ENCODE data around the gene PHF10. TPM values are rescaled to one million over a fixed set of nuclear protein-coding genes. Genes with fewer than 3 reads are reported as not detected.

The PHF10 gene
- polyA plus RNA-seq, 1 of the 3 experiments (the other 2 are of a cell fraction): 23.5 TPM

DNA sequence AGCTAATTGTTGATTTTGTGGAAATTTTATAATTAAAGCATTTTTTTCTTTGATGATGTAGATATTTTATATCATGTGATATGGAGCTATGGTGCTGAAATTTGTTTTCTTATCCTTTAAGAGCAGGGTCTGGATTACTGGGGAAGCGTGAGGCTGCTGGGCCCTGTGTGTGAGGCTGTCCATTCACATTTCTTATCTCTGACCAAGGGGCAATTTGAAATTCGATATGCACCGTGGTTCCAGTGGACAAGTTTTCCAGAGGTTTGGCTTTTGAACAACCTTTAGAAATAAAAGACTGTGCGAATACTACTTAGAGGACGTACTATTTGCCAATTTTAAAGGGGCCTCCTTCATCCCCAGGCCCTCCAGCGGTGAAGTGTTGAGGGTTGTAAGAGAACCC lies 30.9 kb upstream of the PHF10 start:
- POLR2A ChIA-PET: no interaction called here
- Histone ChIP-seq H3K27me3 (ENCODE audit: insufficient read depth) (no peaks in the 10 kb centered on the region), H3K36me3 (replicated peaks in 1 of 2; ENCODE audit: control insufficient read depth in 1 of 2, insufficient read depth in 2 of 2, low read length in 1 of 2) (peaks cover 9 to 41% of the 10 kb centered on the region in 2 experiments), H3K9me3 (no peaks in the 10 kb centered on the region), H3K4me1 (ENCODE audit: control insufficient read depth in 1 of 2, insufficient read depth in 2 of 2, low read depth in 1 of 2, low read length in 1 of 2) (peaks cover 7 to 10% of the 10 kb centered on the region in 2 experiments; a peak in 3 of 4 replicates), H3K27ac (ENCODE audit: low read depth in 2 of 2, low read length in 1 of 2) (no peak overlapping the region), H3K79me2 (ENCODE audit: insufficient read depth) (peaks cover 32% of the 10 kb centered on the region), H3K4me2 (no peak overlapping the region), H3K9me2 (no peaks in the 10 kb centered on the region), H4K20me1 (ENCODE audit: insufficient read depth) (no peaks in the 10 kb centered on the region), H3K4me3 (ENCODE audit: low read depth in 2 of 2, low read length in 1 of 2) (no peak overlapping the region), H2AFZ (ENCODE audit: low read depth) (no peak overlapping the region), H3F3A (replicated peaks; ENCODE audit: insufficient read depth) (no peaks in the 10 kb centered on the region), H3K9ac (no peak overlapping the region)
- TF ChIP-seq RCOR1 (IDR thresholded peaks at IDR 0.05; ENCODE audit: low read length) (no peak), MEF2A (IDR thresholded peaks at IDR 0.05; ENCODE audit: borderline replicate concordance, low read depth) (no peak), JUND (IDR thresholded peaks at IDR 0.05) (no peak), TAF1 (IDR thresholded peaks at IDR 0.05; ENCODE audit: borderline replicate concordance, low read depth, low read length) (no peak), IRF3 (IDR thresholded peaks at IDR 0.05; ENCODE audit: low read depth, low read length) (no peak), RAD21 (IDR thresholded peaks at IDR 0.05; ENCODE audit: low read length) (no peak)
- TF ChIP-seq, protein P1, sequence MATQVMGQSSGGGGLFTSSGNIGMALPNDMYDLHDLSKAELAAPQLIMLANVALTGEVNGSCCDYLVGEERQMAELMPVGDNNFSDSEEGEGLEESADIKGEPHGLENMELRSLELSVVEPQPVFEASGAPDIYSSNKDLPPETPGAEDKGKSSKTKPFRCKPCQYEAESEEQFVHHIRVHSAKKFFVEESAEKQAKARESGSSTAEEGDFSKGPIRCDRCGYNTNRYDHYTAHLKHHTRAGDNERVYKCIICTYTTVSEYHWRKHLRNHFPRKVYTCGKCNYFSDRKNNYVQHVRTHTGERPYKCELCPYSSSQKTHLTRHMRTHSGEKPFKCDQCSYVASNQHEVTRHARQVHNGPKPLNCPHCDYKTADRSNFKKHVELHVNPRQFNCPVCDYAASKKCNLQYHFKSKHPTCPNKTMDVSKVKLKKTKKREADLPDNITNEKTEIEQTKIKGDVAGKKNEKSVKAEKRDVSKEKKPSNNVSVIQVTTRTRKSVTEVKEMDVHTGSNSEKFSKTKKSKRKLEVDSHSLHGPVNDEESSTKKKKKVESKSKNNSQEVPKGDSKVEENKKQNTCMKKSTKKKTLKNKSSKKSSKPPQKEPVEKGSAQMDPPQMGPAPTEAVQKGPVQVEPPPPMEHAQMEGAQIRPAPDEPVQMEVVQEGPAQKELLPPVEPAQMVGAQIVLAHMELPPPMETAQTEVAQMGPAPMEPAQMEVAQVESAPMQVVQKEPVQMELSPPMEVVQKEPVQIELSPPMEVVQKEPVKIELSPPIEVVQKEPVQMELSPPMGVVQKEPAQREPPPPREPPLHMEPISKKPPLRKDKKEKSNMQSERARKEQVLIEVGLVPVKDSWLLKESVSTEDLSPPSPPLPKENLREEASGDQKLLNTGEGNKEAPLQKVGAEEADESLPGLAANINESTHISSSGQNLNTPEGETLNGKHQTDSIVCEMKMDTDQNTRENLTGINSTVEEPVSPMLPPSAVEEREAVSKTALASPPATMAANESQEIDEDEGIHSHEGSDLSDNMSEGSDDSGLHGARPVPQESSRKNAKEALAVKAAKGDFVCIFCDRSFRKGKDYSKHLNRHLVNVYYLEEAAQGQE (IDR thresholded peaks at IDR 0.05; ENCODE audit: low read depth, low read length): no peak
- DNase-seq: no peak
- CTCF ChIA-PET: interaction anchor here (1.8 kb wide), 1 partner anchor 35 kb away, joined by 8 read pairs; no protein-coding TSS in a partner anchor
- WGBS (ENCODE audit: low lambda C conversion rate): 92% methylated on average over 6 of the region's 6 CpGs

DNA sequence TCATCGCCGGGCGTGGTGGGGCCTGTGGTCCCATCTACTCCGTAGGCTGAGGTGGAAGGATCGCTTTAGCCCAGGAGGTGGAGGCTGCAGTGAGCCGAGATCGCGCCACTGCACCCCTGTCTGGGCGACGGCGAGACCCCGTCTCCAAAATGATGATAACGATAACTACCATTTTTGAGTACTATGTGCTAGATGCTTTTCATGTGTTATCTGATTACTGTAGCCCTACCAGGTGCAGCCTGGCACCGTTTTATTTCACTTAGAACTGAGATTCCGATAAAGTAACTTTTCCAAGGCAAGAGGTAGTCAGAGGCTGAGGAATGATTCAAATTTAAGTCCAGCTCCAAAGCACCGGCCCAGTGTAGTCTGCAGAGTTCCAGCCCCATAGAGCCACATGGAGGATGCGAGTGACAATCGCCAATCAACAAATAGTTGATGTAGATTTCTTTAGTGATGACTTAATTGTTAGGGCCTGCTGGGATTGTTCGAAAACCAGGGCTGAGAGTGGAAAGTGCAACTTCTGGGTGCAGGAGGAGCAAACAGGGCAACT lies 27.8 kb upstream of the PHF10 start:
- Histone ChIP-seq H3K9me2 (no peaks in the 10 kb centered on the region), H4K20me1 (ENCODE audit: insufficient read depth) (no peaks in the 10 kb centered on the region), H3F3A (replicated peaks; ENCODE audit: insufficient read depth) (no peaks in the 10 kb centered on the region), H3K79me2 (ENCODE audit: insufficient read depth) (peaks cover 45% of the 10 kb centered on the region), H3K9me3 (no peaks in the 10 kb centered on the region), H3K27ac (ENCODE audit: low read depth in 2 of 2, low read length in 1 of 2) (peak overlapping the region; percentile 87 to 95), H3K9ac (peak overlapping the region; percentile 93), H2AFZ (ENCODE audit: low read depth) (peak overlapping the region; percentile 89; the same call in 1 of the 2 replicates), H3K4me2 (peak overlapping the region; percentile 92), H3K4me3 (ENCODE audit: low read depth in 2 of 2, low read length in 1 of 2) (peak overlapping the region; percentile 75 to 95), H3K36me3 (replicated peaks in 1 of 2; ENCODE audit: control insufficient read depth in 1 of 2, insufficient read depth in 2 of 2, low read length in 1 of 2) (peaks cover 12 to 23% of the 10 kb centered on the region in 2 experiments), H3K27me3 (ENCODE audit: insufficient read depth) (no peaks in the 10 kb centered on the region), H3K4me1 (ENCODE audit: control insufficient read depth in 1 of 2, insufficient read depth in 2 of 2, low read depth in 1 of 2, low read length in 1 of 2) (peaks cover 7 to 14% of the 10 kb centered on the region in 2 experiments; a peak in 3 of 4 replicates)
- ChIA-PET CTCF (interaction anchor here (0.8 to 1.9 kb wide), 4 partner anchors 9 to 48 kb away, joined by 3 to 6 read pairs (median 4); no protein-coding TSS in a partner anchor), POLR2A (interaction anchor here (0.6 to 1.2 kb wide), 7 partner anchors 11 to 802 kb away, joined by 3 to 7 read pairs (median 4); partner anchors contain the start of genes C6orf120, FAM120B, TBP and WDR27)
- TF ChIP-seq RCOR1 (IDR thresholded peaks at IDR 0.05; ENCODE audit: low read length): no peak
- no peak for TF ChIP-seq NFIC (IDR thresholded peaks at IDR 0.05; ENCODE audit: borderline replicate concordance)
- TF ChIP-seq GATA2 (CRISPR knock-in tag; IDR thresholded peaks at IDR 0.05): no peak
- TF ChIP-seq, protein P2, sequence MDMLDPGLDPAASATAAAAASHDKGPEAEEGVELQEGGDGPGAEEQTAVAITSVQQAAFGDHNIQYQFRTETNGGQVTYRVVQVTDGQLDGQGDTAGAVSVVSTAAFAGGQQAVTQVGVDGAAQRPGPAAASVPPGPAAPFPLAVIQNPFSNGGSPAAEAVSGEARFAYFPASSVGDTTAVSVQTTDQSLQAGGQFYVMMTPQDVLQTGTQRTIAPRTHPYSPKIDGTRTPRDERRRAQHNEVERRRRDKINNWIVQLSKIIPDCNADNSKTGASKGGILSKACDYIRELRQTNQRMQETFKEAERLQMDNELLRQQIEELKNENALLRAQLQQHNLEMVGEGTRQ (IDR thresholded peaks at IDR 0.05; ENCODE audit: borderline replicate concordance, low read depth, low read length): no peak
- TF ChIP-seq MEF2A (IDR thresholded peaks at IDR 0.05; ENCODE audit: borderline replicate concordance, low read depth): no peak
- TF ChIP-seq, protein P3, sequence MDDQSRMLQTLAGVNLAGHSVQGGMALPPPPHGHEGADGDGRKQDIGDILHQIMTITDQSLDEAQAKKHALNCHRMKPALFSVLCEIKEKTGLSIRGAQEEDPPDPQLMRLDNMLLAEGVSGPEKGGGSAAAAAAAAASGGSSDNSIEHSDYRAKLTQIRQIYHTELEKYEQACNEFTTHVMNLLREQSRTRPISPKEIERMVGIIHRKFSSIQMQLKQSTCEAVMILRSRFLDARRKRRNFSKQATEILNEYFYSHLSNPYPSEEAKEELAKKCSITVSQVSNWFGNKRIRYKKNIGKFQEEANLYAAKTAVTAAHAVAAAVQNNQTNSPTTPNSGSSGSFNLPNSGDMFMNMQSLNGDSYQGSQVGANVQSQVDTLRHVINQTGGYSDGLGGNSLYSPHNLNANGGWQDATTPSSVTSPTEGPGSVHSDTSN (IDR thresholded peaks at IDR 0.05): no peak
- no peak for TF ChIP-seq YY1 (IDR thresholded peaks at IDR 0.05; ENCODE audit: low read depth)
- no peak; the same call in 1 of the 2 replicates for TF ChIP-seq POLR2AphosphoS5 (IDR thresholded peaks at IDR 0.05; ENCODE audit: low read depth, low read length)
- no peak for TF ChIP-seq JUND (IDR thresholded peaks at IDR 0.05)
- peak; percentile 28 for DNase-seq
- 26% methylated on average over 6 of the region's 19 CpGs for WGBS (ENCODE audit: low lambda C conversion rate)

Measured in SK-N-SH (cell line).